ENCODE measurements around the gene AFDN.
A peak's percentile ranks its signal among the peaks of the same experiment; 100 is the strongest.

The AFDN gene

GRCh38 chr6:167791091-167791779 lies 35.5 kb upstream of the AFDN start:
- no peak for DNase-seq (ENCODE audit: low spot score in 2 of 2)
- Mint-ChIP-seq H3K27ac (no peak overlapping the region), H3K4me3 (no peak overlapping the region), H3K36me3 (no peaks in the 10 kb centered on the region), H3K4me1 (no peaks in the 10 kb centered on the region), H3K9me3 (no peaks in the 10 kb centered on the region)
- no peak for ATAC-seq

DNA sequence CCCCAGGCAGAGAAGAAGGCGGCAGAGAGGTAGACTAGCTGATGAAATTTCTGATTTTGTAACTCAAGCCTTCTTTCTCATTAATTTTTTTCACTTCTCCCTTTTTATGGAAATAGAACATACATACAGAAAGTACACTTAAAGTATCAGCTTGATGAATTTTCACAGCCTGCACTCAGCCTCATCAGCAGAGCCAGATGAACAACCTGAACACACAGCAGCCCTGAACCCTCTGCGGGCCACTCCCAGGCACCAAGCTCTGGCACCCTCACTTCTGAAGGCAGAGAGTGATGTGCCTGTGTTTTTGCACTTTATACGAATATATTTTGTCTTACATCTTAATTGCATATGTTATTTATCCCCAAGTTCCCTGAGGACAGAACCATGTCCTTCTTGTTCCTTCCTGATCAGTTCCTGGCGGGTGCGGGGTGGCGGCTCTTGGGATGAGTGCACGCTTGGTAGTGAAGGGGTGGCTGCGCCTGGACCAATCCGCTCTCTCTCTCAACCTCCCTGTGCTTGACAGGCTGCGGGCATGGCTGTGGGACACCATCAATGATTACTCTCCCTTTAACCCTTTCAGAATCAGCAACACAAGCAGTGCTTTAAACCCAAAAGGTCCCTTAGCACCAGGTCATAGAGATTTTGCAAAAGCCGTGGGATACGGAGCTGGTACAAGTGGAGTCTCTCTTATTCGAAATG lies 34.8 kb upstream of the AFDN start:
- DNase-seq (ENCODE audit: low spot score in 2 of 2): no peak
- no peak overlapping the region for H3K27ac Mint-ChIP-seq
- H3K4me1 Mint-ChIP-seq: no peaks in the 10 kb centered on the region
- no peak for ATAC-seq
- no peaks in the 10 kb centered on the region for H3K9me3 Mint-ChIP-seq
- no peaks in the 10 kb centered on the region for H3K36me3 Mint-ChIP-seq
- no peak overlapping the region for H3K4me3 Mint-ChIP-seq

DNA sequence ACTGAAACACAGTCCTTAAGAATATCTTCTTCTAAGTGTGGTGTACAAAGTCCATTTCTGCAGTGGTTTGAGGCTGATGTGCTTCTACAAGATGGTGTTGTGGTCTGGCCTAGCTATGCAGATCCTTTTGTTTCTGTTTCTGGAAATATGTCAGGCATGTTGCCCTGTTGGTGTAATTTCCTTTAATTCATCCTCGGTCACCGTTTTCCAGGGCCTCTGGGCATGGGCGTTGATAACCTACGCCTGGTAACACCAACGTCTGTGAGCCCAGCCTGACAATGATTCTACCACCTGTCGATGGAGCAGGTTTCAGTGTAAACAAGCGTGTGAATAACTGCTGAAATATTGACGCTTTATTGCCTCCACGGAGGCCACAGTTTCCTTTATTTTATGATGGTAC lies 33.3 kb upstream of the AFDN start:
- Mint-ChIP-seq H3K4me3 (no peak overlapping the region), H3K4me1 (no peaks in the 10 kb centered on the region), H3K9me3 (no peaks in the 10 kb centered on the region), H3K27ac (no peak overlapping the region), H3K36me3 (no peaks in the 10 kb centered on the region)
- ATAC-seq: no peak
- DNase-seq (ENCODE audit: low spot score in 2 of 2): no peak

DNA sequence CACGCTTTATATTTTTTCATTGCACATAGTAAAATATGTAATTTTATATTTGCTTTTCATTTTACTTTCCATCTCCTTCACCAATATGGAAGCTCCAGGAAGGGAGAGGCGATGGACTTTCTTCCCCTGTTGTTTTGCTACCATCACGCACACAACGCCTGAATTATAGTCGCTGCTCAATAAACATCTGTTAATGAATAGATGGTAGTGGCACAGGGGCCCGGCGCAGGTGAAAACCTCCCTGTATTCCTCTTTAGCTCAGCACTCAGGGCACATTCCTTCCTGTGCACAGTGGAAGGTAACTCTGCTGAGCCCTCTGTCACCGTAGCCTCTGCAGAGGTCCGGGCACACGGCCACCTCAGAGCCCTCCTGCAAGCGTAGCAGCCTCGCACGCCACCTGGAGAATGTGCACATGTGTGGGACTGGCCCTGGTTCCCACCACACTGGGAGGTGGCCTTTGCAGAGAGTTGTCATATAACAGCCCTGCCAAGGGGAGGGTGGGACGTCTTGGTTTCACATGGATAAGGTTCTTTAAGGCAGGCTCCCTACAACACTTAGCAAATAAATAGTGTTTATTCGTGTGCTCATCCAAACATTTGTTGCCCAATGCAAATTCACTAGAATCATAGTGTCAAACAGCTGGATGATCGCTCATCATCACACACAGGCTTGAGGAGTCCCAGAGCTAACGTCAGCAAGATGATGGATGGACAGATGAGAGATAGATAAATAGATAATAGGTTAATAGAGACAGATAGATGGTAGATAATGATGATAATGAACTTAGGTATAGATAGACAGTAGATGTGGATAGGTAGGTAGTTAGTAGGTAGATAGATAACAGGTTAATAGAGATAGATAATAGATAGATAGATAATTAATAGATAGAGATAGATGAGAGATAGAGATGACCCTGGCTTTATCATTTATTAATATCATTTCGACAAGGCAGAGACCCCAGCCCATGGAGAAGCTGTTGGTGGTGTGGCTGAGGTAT lies 32.3 kb upstream of the AFDN start:
- Mint-ChIP-seq H3K27ac (no peak overlapping the region), H3K4me3 (no peak overlapping the region), H3K4me1 (no peaks in the 10 kb centered on the region), H3K9me3 (no peaks in the 10 kb centered on the region), H3K36me3 (no peaks in the 10 kb centered on the region)
- DNase-seq (ENCODE audit: low spot score in 2 of 2) (no peak), ATAC-seq (no peak)

DNA sequence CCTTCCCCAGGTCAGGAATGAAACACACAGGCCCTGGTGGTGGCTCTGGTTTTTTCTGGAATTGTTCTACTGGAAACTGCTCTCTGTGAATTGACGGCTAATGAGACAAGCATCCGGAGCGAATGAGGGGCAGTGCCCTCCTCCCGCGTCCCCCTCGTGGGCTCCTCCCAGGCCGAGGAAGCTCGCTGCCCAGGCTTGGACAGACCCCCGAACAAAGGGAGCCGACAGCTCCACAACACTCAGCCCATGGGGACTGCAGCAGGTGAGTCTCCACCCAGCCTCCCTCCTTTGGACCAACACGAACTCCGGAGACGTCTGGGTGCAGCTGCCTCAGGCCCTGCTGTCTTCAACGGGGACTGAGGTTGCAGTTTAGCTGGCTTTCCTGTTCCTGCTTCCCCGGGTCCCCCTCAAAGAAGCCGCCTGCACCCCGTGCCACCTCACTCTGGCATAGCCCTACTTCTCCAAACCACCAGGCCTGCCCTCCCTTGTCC lies 31.3 kb upstream of the AFDN start:
- no peaks in the 10 kb centered on the region for H3K4me1 Mint-ChIP-seq
- no peak for ATAC-seq
- no peak overlapping the region for H3K27ac Mint-ChIP-seq
- H3K4me3 Mint-ChIP-seq: no peak overlapping the region
- H3K9me3 Mint-ChIP-seq: no peaks in the 10 kb centered on the region
- H3K36me3 Mint-ChIP-seq: no peaks in the 10 kb centered on the region
- no peak for DNase-seq (ENCODE audit: low spot score in 2 of 2)

DNA sequence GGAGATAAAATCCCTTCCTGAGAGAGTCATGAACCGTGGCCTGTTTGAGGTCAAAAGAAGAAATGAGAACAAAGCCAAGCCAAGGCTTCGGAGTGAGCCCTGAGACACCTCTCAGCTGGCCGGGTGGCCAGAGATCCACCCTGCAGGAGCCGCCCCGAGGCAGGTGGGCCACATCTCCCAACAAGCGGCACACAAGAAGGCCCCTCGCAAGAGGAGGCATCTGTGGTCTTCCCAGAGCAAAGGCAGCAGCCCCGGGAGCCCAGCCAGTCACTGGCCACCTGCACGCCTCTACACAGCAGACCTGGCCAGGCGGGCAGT lies 30.9 kb upstream of the AFDN start:
- Mint-ChIP-seq H3K27ac (no peak overlapping the region), H3K4me3 (no peak overlapping the region)
- ATAC-seq: peak; percentile 5

DNA sequence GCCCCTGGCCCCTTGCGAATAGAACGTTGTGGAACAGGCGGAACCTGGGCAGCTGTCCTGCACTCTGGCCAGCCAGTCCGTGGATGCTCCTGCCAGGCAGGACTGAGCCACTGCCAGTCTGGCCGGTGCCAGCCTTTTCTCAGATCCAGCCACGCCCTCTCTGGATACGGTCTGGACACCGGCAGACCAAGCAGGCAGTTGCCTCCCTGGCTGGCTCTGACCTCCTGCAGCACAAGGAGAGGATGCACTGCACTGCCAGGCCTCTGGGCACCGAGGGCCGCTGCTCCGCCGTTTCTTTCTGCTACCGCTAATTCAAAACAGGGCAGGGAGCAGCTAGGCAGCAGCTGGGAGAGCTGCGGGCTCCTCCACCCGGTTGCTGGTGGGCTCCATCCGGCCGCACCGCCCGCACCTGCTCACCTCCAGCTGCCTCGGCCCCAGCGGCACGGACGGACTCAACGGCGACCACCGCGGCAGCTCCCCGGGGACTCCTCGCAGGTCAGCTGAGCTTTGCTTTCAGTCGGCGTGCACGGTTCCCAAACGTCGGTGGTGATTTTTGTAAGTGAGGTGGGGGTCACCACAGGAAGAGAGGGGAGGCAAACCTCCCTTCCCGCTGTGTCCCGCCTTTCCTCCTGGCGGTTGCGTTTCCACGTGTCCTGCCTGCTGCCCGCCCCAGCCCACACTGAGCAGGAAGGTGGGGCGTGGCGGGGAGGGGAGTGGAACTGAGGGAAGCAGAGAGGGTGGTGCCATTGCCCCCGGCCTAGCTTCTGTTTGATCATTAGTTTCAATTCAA lies 30.3 kb upstream of the AFDN start:
- H3K4me3 Mint-ChIP-seq: no peak overlapping the region
- no peaks in the 10 kb centered on the region for H3K4me1 Mint-ChIP-seq
- no peak for DNase-seq (ENCODE audit: low spot score in 2 of 2)
- no peak overlapping the region for H3K27ac Mint-ChIP-seq
- H3K9me3 Mint-ChIP-seq: no peaks in the 10 kb centered on the region
- H3K36me3 Mint-ChIP-seq: no peaks in the 10 kb centered on the region
- peak; percentile 27 for ATAC-seq

More for the DNA sequence above, 30.9 kb upstream of the AFDN start:
- Mint-ChIP-seq H3K4me1 (no peaks in the 10 kb centered on the region), H3K9me3 (no peaks in the 10 kb centered on the region), H3K36me3 (no peaks in the 10 kb centered on the region)
- no peak for DNase-seq (ENCODE audit: low spot score in 2 of 2)

GRCh38 chr6:167797011-167797471 lies 29.7 kb upstream of the AFDN start:
- ATAC-seq: no peak
- DNase-seq (ENCODE audit: low spot score in 2 of 2): no peak
- Mint-ChIP-seq H3K27ac (no peak overlapping the region), H3K9me3 (no peaks in the 10 kb centered on the region), H3K36me3 (no peaks in the 10 kb centered on the region), H3K4me3 (no peak overlapping the region), H3K4me1 (no peaks in the 10 kb centered on the region)

DNA sequence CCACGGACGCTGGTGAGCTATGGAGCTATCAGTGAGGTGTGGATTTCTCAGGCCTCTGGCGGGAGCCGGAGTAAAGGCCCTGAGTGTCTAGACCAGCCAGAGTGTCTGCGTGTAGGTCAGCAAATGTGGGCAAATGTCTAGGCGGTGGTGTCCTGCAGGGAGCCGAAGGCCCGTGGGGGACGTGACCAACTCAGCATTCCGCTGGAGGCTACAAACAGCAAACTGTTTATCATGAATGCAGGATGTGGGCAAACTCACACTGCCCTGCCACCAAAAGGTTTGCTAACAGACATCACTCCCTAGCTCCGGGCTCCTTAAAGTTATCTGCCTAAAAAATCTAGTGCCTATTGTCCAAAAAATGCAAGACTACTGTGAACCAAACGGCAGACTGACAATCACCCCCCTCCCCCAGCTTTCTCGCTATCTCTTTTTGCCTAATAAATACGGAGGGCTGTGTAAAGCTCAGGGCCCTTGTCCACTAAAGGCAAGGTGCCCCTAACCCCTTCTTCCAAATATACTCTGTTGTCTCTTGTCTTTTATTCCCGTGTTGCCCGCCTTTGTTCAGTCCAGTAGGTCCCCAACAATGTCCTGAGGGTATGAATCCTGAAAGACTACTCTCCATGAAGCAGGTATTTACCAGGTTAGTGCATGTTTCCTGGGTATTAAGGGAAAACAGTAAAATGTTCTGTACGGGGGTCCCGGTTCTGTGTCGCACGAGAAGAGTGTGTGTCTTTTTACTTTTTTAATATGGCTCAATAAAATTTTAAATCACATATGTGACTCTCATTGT lies 29.0 kb upstream of the AFDN start:
- no peak overlapping the region for H3K27ac Mint-ChIP-seq
- H3K9me3 Mint-ChIP-seq: no peaks in the 10 kb centered on the region
- no peaks in the 10 kb centered on the region for H3K4me1 Mint-ChIP-seq
- H3K4me3 Mint-ChIP-seq: no peak overlapping the region
- ATAC-seq (no peak), DNase-seq (ENCODE audit: low spot score in 2 of 2) (no peak)
- H3K36me3 Mint-ChIP-seq: no peaks in the 10 kb centered on the region

DNA sequence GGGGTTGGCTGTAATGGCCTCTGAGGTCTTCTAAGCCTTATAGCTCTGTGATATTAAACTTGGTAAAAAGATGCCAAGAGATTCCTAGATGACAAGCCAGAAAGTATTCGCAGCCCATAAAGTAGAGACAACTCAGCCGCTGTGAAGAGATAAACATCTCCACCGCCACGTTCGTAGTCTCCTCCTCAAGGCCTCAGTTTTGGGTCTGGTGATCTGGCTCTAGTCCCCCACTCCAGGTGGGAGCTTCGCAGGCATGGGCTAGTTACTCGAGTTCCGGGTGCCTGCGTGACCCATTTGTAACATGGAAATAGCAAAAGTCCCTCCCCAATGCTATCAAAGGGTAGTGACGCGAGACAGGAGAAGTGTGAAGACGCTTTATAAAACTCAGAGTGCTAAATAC lies 28.3 kb upstream of the AFDN start:
- Mint-ChIP-seq H3K36me3 (no peaks in the 10 kb centered on the region), H3K27ac (no peak overlapping the region), H3K4me3 (no peak overlapping the region), H3K9me3 (no peaks in the 10 kb centered on the region), H3K4me1 (no peaks in the 10 kb centered on the region)
- ATAC-seq: no peak
- DNase-seq (ENCODE audit: low spot score in 2 of 2): no peak

GRCh38 chr6:167799033-167799821 lies 27.5 kb upstream of the AFDN start:
- Mint-ChIP-seq H3K4me1 (no peaks in the 10 kb centered on the region), H3K9me3 (no peaks in the 10 kb centered on the region), H3K4me3 (no peak overlapping the region), H3K27ac (no peak overlapping the region), H3K36me3 (no peaks in the 10 kb centered on the region)
- ATAC-seq: no peak
- DNase-seq (ENCODE audit: low spot score in 2 of 2): no peak

GRCh38 chr6:167800549-167800948 lies 26.2 kb upstream of the AFDN start:
- no peak for DNase-seq (ENCODE audit: low spot score in 2 of 2)
- H3K27ac Mint-ChIP-seq: no peak overlapping the region
- no peaks in the 10 kb centered on the region for H3K4me1 Mint-ChIP-seq
- no peak overlapping the region for H3K4me3 Mint-ChIP-seq
- no peaks in the 10 kb centered on the region for H3K9me3 Mint-ChIP-seq
- H3K36me3 Mint-ChIP-seq: no peaks in the 10 kb centered on the region
- no peak for ATAC-seq

DNA sequence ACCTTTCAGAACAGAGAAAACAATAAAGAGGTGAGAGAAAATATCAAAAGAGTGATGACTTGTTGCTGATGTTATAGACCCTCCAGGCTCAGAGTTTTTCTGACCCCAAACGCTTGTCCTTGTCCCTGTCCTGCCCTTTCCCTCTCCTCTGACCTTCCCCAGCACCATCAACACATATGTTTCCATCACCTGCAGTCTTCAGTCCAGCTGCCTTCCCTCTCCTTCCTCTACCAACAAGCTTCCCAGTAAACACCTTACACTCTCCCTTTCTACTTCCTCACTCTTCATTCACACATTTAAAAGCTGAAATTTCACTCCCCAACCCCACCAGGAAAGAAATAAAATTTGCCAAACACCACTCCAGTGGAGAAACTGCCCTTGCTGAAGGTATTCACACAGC lies 25.4 kb upstream of the AFDN start:
- no peaks in the 10 kb centered on the region for H3K36me3 Mint-ChIP-seq
- H3K4me3 Mint-ChIP-seq: no peak overlapping the region
- no peak for DNase-seq (ENCODE audit: low spot score in 2 of 2)
- ATAC-seq: no peak
- no peaks in the 10 kb centered on the region for H3K4me1 Mint-ChIP-seq
- no peaks in the 10 kb centered on the region for H3K9me3 Mint-ChIP-seq
- no peak overlapping the region for H3K27ac Mint-ChIP-seq

GRCh38 chr6:167802339-167802738 lies 24.4 kb upstream of the AFDN start:
- Mint-ChIP-seq H3K27ac (no peak overlapping the region), H3K9me3 (no peaks in the 10 kb centered on the region), H3K4me3 (no peak overlapping the region), H3K36me3 (no peaks in the 10 kb centered on the region), H3K4me1 (no peaks in the 10 kb centered on the region)
- DNase-seq (ENCODE audit: low spot score in 2 of 2) (peak in 1 of 2 donors; percentile 12), ATAC-seq (no peak)

All from stimulated activated effector memory CD8-positive, alpha-beta T cell treated with anti-CD3 and anti-CD28 coated beads, Interleukin-12 subunit alpha, Interleukin-12 subunit beta, amount 100 ng/mL, for 72 hours (primary cell).